Fibroblast of lung (primary cell): ENCODE measurements around the gene ZNF827.

Experiments used
- CTCF ChIP-seq, 2 donors: IDR thresholded peaks in 1 of 2; conservative IDR thresholded peaks in 1 of 2; 1 replicate in 1 of 2; 2 replicates in 1 of 2; pipeline ENCODE4 v1.5.1; 2011 to 2012; ENCODE audit warnings: low read length in 2 of 2, control low read depth in 1 of 2, inconsistent platforms in 1 of 2, low read depth in 1 of 2, mild to moderate bottlenecking in 1 of 2
- EZH2 ChIP-seq: IDR thresholded peaks from 2 replicates; pipeline ENCODE4 v1.5.1; 2012; ENCODE audit warnings: low read length, control low read depth, mild to moderate bottlenecking; ENCODE audit errors: missing control alignments

- TF ChIP-seq CTCF (conservative IDR thresholded peaks at IDR 0.05 in 1 of 2, IDR thresholded peaks at IDR 0.05 in 1 of 2; ENCODE audit: low read depth in 1 of 2, low read length in 2 of 2) (no peak), EZH2 (no peak)
These were observed 7.0 kb upstream of the ZNF827 start for GRCh38 chr4:145945431-145946155.
